PC-9 (cell line): ENCODE measurements around the gene LIPI. TPM values are rescaled to one million over a fixed set of nuclear protein-coding genes. Genes with fewer than 3 reads are reported as not detected.

Experiments
- BruUV-seq: library from RNA; stranded (reverse); fragments of 400-500 nt; replicated peaks from 2 replicates; lab custom pipeline; 2021; lab: Mats Ljungman, UMichigan
- CTCF ChIA-PET: fragments of 300-600 bp; sonication (Branson Sonifier 250); formaldehyde crosslinking; loops from one replicate; lab custom pipeline; 2022; ENCODE audit warnings: antibody characterized with exemption; lab: Charles Lee
- POLR2A ChIA-PET: fragments of 300-600 bp; sonication (Branson Sonifier 250); formaldehyde crosslinking; loops from one replicate; lab custom pipeline; 2022; ENCODE audit warnings: antibody characterized with exemption; ENCODE audit not compliant: unreplicated experiment; lab: Charles Lee
- DNase-seq, 2 experiments: peaks; one replicate each; pipeline versions ENCODE4 v3.0.0 to v3.0.0-alpha.2; 2015 to 2022; ENCODE audit warnings: mixed read lengths in 1 of 2
- H2AFZ ChIP-seq: fragments of 200-600 bp; sonication (generic); 2 replicates; pipeline ENCODE4 v1.8.1; 2017; ENCODE audit warnings: antibody characterized with exemption
- H3F3A ChIP-seq: fragments of 200-600 bp; sonication (generic); 2 replicates; pipeline ENCODE4 v1.8.1; 2017; ENCODE audit warnings: antibody characterized with exemption, mild to moderate bottlenecking, low read depth; ENCODE audit not compliant: insufficient read depth
- H3K27ac ChIP-seq: fragments of 200-600 bp; sonication (generic); 2 replicates; pipeline ENCODE4 v1.6.1; 2016; ENCODE audit warnings: mixed run types
- H3K27me3 ChIP-seq: fragments of 200-600 bp; sonication (generic); 2 replicates; pipeline ENCODE4 v1.6.1; 2016; ENCODE audit warnings: low read depth, mixed run types; ENCODE audit not compliant: insufficient read depth
- H3K36me3 ChIP-seq: fragments of 200-600 bp; sonication (generic); 2 replicates; pipeline ENCODE4 v1.6.1; 2016; ENCODE audit warnings: low read depth, mixed run types
- H3K4me1 ChIP-seq: fragments of 200-600 bp; sonication (generic); replicated peaks from 2 replicates; pipeline ENCODE4 v1.6.1; 2016; ENCODE audit warnings: mixed run types; ENCODE audit not compliant: insufficient read depth
- H3K4me2 ChIP-seq: fragments of 200-600 bp; sonication (generic); 2 replicates; pipeline ENCODE4 v1.6.1; 2017; ENCODE audit warnings: mixed run types
- H3K4me3 ChIP-seq: fragments of 200-600 bp; sonication (generic); 2 replicates; pipeline ENCODE4 v1.6.1; 2016; ENCODE audit warnings: mixed run types
- H3K79me2 ChIP-seq: fragments of 200-600 bp; sonication (generic); 2 replicates; pipeline ENCODE4 v1.6.1; 2017; ENCODE audit warnings: low read depth, mixed run types
- H3K9me2 ChIP-seq: fragments of 200-600 bp; sonication (generic); 2 replicates; pipeline ENCODE4 v1.8.1; 2017; ENCODE audit warnings: mild to moderate bottlenecking; ENCODE audit not compliant: insufficient read depth
- H3K9me3 ChIP-seq: fragments of 200-600 bp; sonication (generic); 2 replicates; pipeline ENCODE4 v1.8.1; 2016; ENCODE audit warnings: low read depth; ENCODE audit not compliant: insufficient read depth
- H4K20me1 ChIP-seq: fragments of 200-600 bp; sonication (generic); 2 replicates; pipeline ENCODE4 v1.8.1; 2017; ENCODE audit not compliant: insufficient read depth
- EZH2 ChIP-seq: fragments of 200-600 bp; sonication (generic); IDR thresholded peaks from 2 replicates; pipeline ENCODE4 v1.8.0; 2017; ENCODE audit warnings: antibody characterized with exemption, low read depth
- intact Hi-C: fragments of 100-400 bp; cut with micrococcal nuclease; formaldehyde crosslinking; loops from one replicate; pipeline ENCODE4 v1.10.0; 2022; ENCODE audit not compliant: unreplicated experiment
- total RNA-seq: library from RNA; stranded (reverse); gene quantifications from 2 replicates; pipeline ENCODE4 v1.2.3, GENCODE V29; 2021
- TF ChIP-seq, protein P1 (sequence below): fragments of 200-600 bp; sonication (generic); conservative IDR thresholded peaks from 2 replicates; pipeline ENCODE4 v1.6.1; 2017; ENCODE audit warnings: mixed run types, antibody characterized with exemption, mild to moderate bottlenecking, moderate library complexity

The LIPI gene
- total RNA-seq, 1 experiment from 2014 or later: not detected

DNA sequence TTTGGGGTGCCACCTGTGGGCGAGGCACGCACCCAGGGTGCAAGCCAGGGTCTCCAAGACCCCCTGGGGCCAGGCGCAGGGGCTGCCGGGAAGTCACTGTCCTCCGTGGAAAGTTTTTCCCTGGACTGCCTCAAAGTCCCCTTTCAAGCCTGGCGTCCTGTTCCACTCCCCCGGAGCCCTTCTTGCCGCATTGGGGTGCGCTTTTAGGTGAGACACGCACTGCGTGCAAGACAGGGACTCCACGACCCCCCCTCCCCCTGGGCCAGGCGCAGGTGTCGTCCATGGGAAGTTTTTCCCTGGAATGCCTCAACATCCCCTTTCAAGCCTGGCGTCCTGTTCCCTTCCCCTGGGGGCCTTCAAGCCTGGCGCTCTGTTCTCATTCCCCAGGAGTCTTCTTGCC, 137.1 kb downstream of the LIPI start:
- no TSS peak for BruUV-seq
- H3K36me3 ChIP-seq: no peaks in the 10 kb centered on the region
- DNase-seq: no peak
- H3K27ac ChIP-seq: no peak overlapping the region
- no peak overlapping the region for H3K4me2 ChIP-seq
- no peak overlapping the region for H3K4me3 ChIP-seq
- no peaks in the 10 kb centered on the region for H4K20me1 ChIP-seq
- H2AFZ ChIP-seq: no peak overlapping the region
- H3F3A ChIP-seq: no peaks in the 10 kb centered on the region
- no peaks in the 10 kb centered on the region for H3K9me2 ChIP-seq
- no peaks in the 10 kb centered on the region for H3K79me2 ChIP-seq
- H3K4me1 ChIP-seq: no peaks in the 10 kb centered on the region
- H3K27me3 ChIP-seq: no peaks in the 10 kb centered on the region
- POLR2A ChIA-PET: no interaction called here
- TF ChIP-seq EZH2: no peak
- TF ChIP-seq, protein P1, sequence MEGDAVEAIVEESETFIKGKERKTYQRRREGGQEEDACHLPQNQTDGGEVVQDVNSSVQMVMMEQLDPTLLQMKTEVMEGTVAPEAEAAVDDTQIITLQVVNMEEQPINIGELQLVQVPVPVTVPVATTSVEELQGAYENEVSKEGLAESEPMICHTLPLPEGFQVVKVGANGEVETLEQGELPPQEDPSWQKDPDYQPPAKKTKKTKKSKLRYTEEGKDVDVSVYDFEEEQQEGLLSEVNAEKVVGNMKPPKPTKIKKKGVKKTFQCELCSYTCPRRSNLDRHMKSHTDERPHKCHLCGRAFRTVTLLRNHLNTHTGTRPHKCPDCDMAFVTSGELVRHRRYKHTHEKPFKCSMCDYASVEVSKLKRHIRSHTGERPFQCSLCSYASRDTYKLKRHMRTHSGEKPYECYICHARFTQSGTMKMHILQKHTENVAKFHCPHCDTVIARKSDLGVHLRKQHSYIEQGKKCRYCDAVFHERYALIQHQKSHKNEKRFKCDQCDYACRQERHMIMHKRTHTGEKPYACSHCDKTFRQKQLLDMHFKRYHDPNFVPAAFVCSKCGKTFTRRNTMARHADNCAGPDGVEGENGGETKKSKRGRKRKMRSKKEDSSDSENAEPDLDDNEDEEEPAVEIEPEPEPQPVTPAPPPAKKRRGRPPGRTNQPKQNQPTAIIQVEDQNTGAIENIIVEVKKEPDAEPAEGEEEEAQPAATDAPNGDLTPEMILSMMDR: no peak
- H3K9me3 ChIP-seq: no peaks in the 10 kb centered on the region
- intact Hi-C loops: no loop called here
- CTCF ChIA-PET: no interaction called here

DNA sequence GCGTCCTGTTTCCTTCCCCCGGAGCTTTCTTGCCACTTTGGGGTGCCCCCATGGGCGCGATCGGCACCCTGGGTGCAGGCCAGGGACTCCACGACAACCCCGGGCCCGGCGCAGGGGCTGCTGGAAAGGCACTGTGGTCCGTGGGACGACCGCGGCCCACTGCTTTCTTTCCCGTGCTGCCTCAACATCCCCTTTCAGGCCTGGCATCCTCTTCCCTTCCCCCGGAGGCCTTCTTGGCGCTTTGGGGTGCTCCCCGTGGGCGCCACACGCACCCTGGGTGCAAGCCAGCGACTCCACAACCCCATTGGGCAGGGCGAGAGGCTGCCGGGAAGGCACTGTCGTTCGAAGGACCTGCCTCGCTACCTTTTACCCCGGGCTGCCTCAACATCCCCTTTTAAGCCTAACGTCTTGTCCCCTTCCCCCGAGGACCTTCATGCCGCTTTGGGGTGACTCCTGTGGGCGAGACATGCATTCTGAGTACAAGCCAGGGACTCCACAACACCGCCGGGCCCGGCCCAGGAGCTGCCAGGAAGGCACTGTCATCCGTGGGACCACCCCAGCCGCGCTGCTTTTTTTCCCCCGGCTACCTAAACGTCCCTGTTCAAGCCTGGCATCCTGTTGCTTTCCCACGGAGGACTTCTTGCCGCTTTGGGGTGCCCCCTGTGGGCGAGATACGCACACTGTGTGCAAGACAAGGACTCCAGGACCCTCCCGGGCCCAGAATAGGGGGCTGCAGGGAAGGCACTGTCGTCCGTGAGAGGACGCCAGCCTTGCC, 137.8 kb downstream of the LIPI start:
- intact Hi-C loops: no loop called here
- Histone ChIP-seq H3K36me3 (no peaks in the 10 kb centered on the region), H3K4me2 (no peak overlapping the region), H3K27me3 (no peaks in the 10 kb centered on the region), H3K9me2 (no peaks in the 10 kb centered on the region), H3K9me3 (no peaks in the 10 kb centered on the region), H3K79me2 (no peaks in the 10 kb centered on the region), H3K4me3 (no peak overlapping the region), H4K20me1 (no peaks in the 10 kb centered on the region), H3K27ac (no peak overlapping the region), H2AFZ (no peak overlapping the region), H3K4me1 (no peaks in the 10 kb centered on the region), H3F3A (no peaks in the 10 kb centered on the region)
- TF ChIP-seq EZH2: no peak
- TF ChIP-seq, protein P1: no peak
- ChIA-PET POLR2A (no interaction called here), CTCF (no interaction called here)
- no TSS peak for BruUV-seq
- no peak for DNase-seq

DNA sequence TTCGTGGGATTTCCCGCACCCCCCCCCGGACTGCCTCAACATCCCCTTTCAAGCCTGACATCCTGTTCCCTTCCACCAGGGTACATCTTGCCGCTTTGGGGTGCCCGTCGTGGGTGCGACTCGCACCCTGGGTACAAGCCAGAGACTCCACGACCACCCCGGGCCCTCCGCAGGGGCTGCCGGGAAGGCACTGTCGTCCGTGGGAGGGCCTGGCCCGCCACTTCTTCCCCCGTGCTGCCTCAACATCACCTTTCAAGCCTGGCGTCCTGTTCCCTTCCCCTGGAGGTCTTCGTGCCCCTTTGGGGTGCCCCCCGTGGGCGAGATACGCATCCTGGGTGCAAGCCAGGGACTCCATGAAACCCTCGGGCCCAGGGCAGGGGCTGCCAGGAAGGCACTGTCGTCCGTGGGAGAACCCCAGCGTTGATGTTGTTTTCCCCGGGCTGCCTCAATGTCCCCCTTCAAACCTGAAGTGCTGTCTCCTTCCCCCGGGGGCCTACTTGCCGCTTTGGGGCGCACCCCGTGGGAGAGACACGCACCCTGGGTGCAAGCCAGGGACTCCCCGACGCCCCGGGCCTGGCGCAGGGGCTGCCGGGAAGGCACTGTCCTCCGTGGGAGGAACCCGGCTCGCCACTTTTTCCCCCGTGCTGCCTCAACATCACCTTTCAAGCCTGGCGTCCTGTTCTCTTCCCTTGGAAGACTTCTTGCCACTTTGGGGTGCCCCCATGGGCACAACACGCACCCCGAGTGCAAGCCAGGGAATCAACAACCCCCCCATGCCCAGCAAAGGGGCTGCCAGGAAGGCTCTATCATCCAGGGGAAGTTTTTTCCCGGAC, 138.6 kb downstream of the LIPI start:
- ChIA-PET CTCF (no interaction called here), POLR2A (no interaction called here)
- H2AFZ ChIP-seq: no peak overlapping the region
- no peaks in the 10 kb centered on the region for H3K4me1 ChIP-seq
- no TSS peak for BruUV-seq
- H3F3A ChIP-seq: no peaks in the 10 kb centered on the region
- no peak overlapping the region for H3K27ac ChIP-seq
- DNase-seq: no peak
- H3K36me3 ChIP-seq: no peaks in the 10 kb centered on the region
- no peaks in the 10 kb centered on the region for H3K9me2 ChIP-seq
- H3K79me2 ChIP-seq: no peaks in the 10 kb centered on the region
- intact Hi-C loops: no loop called here
- H3K4me3 ChIP-seq: no peak overlapping the region
- no peaks in the 10 kb centered on the region for H4K20me1 ChIP-seq
- TF ChIP-seq, protein P1: no peak
- no peak for TF ChIP-seq EZH2
- no peaks in the 10 kb centered on the region for H3K27me3 ChIP-seq
- no peaks in the 10 kb centered on the region for H3K9me3 ChIP-seq
- no peak overlapping the region for H3K4me2 ChIP-seq
